ENCODE measurements around the gene AMFR. TPM values are rescaled to one million over a fixed set of nuclear protein-coding genes. Genes with fewer than 3 reads are reported as not detected.

AMFR gene
- total and polyA plus RNA-seq, 2 of the 13 experiments (the other 11 are each of a cell fraction or from before 2014, with no cell fraction given): 52.9 to 108 TPM

DNA sequence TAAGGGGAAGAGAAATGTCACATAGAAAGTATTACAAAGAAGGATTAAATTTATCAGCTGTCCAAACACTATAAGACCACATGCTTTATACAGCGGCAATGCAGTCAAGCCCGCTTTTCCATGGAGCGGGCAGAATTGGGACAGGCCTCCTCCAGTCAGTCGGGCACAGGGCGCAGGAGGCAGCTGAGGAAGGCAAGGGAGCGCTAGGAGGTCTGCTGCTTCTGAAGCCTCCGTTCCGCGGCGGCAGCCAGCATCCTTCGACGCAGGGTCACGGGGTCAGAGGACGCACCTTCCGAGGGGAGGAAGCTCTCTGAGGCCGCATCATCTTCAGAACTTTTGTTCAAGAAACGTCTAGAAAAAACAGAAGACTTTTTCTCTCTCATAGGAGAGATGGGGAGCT, 62.6 kb downstream of the AMFR start:
- no peak overlapping the region for H3K9ac ChIP-seq (ENCODE audit: insufficient read depth, low read depth, low read length)
- H3K4me3 ChIP-seq (replicated peaks in 1 of 3; ENCODE audit: insufficient read depth in 1 of 3, low read depth in 2 of 3, low read length in 3 of 3): no peak overlapping the region
- no peaks in the 10 kb centered on the region for H3K9me3 ChIP-seq (ENCODE audit: low read length)
- no peak overlapping the region for H2AFZ ChIP-seq (ENCODE audit: low read length)
- TF ChIP-seq SSRP1 (CRISPR knock-in tag; IDR thresholded peaks at IDR 0.05): no peak
- no peak for TF ChIP-seq NPAS2 (CRISPR knock-in tag; IDR thresholded peaks at IDR 0.05; ENCODE audit: borderline replicate concordance)
- no peak for TF ChIP-seq JUNB (CRISPR knock-in tag; IDR thresholded peaks at IDR 0.05; ENCODE audit: borderline replicate concordance)
- TF ChIP-seq JARID2 (CRISPR knock-in tag; IDR thresholded peaks at IDR 0.05; ENCODE audit: insufficient replicate concordance): no peak
- TF ChIP-seq, protein P1, sequence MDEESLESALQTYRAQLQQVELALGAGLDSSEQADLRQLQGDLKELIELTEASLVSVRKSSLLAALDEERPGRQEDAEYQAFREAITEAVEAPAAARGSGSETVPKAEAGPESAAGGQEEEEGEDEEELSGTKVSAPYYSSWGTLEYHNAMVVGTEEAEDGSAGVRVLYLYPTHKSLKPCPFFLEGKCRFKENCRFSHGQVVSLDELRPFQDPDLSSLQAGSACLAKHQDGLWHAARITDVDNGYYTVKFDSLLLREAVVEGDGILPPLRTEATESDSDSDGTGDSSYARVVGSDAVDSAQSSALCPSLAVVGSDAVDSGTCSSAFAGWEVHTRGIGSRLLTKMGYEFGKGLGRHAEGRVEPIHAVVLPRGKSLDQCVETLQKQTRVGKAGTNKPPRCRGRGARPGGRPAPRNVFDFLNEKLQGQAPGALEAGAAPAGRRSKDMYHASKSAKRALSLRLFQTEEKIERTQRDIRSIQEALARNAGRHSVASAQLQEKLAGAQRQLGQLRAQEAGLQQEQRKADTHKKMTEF (CRISPR knock-in tag; IDR thresholded peaks at IDR 0.05): no peak
- no peak for TF ChIP-seq GATAD2A (CRISPR knock-in tag; IDR thresholded peaks at IDR 0.05)
- TF ChIP-seq, protein P2, sequence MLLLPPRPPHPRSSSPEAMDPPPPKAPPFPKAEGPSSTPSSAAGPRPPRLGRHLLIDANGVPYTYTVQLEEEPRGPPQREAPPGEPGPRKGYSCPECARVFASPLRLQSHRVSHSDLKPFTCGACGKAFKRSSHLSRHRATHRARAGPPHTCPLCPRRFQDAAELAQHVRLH (CRISPR knock-in tag; IDR thresholded peaks at IDR 0.05; ENCODE audit: borderline replicate concordance, low read depth): no peak
- no peak for TF ChIP-seq RARA (CRISPR knock-in tag; IDR thresholded peaks at IDR 0.05)
- no peak for TF ChIP-seq NFKBIZ (CRISPR knock-in tag; IDR thresholded peaks at IDR 0.05)
- TF ChIP-seq, protein P3, sequence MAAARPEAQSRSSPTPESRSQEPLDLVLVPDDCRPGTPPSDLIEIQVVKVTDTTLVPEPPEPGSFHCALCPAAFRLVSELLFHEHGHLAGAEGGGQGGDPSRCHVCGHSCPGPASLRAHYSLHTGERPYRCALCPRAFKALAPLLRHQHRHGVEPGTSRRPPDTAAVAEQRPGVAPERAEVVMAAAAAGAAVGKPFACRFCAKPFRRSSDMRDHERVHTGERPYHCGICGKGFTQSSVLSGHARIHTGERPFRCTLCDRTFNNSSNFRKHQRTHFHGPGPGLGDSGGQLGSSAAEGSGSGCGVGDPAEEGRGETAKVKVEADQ (CRISPR knock-in tag; IDR thresholded peaks at IDR 0.05; ENCODE audit: borderline replicate concordance): no peak
- TF ChIP-seq ZNF20 (CRISPR knock-in tag; IDR thresholded peaks at IDR 0.05): no peak
- TF ChIP-seq ZNF468 (CRISPR knock-in tag; IDR thresholded peaks at IDR 0.05): no peak
- TF ChIP-seq, protein P4, sequence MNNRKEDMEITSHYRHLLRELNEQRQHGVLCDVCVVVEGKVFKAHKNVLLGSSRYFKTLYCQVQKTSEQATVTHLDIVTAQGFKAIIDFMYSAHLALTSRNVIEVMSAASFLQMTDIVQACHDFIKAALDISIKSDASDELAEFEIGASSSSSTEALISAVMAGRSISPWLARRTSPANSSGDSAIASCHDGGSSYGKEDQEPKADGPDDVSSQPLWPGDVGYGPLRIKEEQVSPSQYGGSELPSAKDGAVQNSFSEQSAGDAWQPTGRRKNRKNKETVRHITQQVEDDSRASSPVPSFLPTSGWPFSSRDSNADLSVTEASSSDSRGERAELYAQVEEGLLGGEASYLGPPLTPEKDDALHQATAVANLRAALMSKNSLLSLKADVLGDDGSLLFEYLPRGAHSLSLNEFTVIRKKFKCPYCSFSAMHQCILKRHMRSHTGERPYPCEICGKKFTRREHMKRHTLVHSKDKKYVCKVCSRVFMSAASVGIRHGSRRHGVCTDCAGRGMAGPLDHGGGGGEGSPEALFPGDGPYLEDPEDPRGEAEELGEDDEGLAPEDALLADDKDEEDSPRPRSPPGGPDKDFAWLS (CRISPR knock-in tag; IDR thresholded peaks at IDR 0.05; ENCODE audit: borderline replicate concordance): no peak
- ChIA-PET CTCF (ENCODE audit: low intra/inter-chr PET ratio, low total read pairs) (no interaction called here), POLR2A (no interaction called here)
- peaks cover 29 to 53% of the 10 kb centered on the region in 2 experiments for H3K36me3 ChIP-seq (replicated peaks in 1 of 2; ENCODE audit: control insufficient read depth in 1 of 2, insufficient read depth in 2 of 2, low read length in 2 of 2)
- H3K4me2 ChIP-seq (ENCODE audit: low read depth, low read length): no peak overlapping the region
- H4K20me1 ChIP-seq (ENCODE audit: insufficient read depth, low read length): no peaks in the 10 kb centered on the region
- DNase-seq (ENCODE audit: low spot score) (no peak), ATAC-seq (no peak), FAIRE-seq (no peak)
- H3K27ac ChIP-seq (ENCODE audit: extremely low read length, insufficient read depth, low read length): no peak overlapping the region
- 93% methylated on average over 17 of the region's 17 CpGs for WGBS (ENCODE audit: low lambda C conversion rate)
- H3K4me1 ChIP-seq (ENCODE audit: insufficient read depth, low read length): peaks cover 6% of the 10 kb centered on the region; the same call in 1 of the 2 replicates
- no TSS peak for BruUV-seq (replicated peaks)
- no peaks in the 10 kb centered on the region for H3K79me2 ChIP-seq (ENCODE audit: insufficient read depth, low read length)
- H3K27me3 ChIP-seq (ENCODE audit: control insufficient read depth in 1 of 2, insufficient read depth in 2 of 2, low read length in 2 of 2): no peaks in the 10 kb centered on the region
- in situ Hi-C loops (cut with HindIII; ENCODE audit: extremely low pct_ligation_motif_present, low pct_unique_long_range_greater_than_20kb) (no loop called here), intact Hi-C loops (cut with micrococcal nuclease; ENCODE audit: unreplicated experiment) (no loop called here)
